TTC549 (cell line): ENCODE data around the gene SSX4.
"Not testable (repeated sequence)": the region's sequence is repeated elsewhere in the genome, so short reads cannot be mapped to it uniquely, and the experiment has no call there.

Experiments used
- FAIRE-seq: peaks from 2 replicates; lab custom pipeline; 2012; peaks lifted over from hg19 to GRCh38; lab: Jason Lieb, UNC

The SSX4 gene

DNA sequence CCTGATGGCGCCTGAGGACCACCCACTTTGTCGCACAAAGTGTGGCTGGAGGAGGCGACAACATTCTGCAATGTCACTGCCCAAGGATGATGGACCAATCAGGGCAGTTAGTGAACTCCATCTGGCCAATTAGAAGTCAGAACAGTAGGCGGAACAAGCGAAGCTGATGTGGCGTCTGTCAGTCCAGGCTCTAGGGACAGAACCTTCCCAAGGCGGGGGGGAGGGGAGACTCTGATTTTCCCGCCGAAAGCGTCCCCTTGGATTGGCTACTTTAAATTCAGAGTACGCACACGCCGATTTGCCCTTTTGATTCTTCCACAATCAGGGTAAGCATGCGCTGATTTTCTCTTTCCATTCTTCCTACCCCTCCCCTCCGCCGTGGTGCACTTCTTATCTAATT, at the start of gene SSX4:
TSS of gene SSX4 (plus strand) at position 301 of the 400 bp plus-strand sequence. CDS start 515 bp downstream, outside the sequence.
- FAIRE-seq: not testable (repeated sequence)

DNA sequence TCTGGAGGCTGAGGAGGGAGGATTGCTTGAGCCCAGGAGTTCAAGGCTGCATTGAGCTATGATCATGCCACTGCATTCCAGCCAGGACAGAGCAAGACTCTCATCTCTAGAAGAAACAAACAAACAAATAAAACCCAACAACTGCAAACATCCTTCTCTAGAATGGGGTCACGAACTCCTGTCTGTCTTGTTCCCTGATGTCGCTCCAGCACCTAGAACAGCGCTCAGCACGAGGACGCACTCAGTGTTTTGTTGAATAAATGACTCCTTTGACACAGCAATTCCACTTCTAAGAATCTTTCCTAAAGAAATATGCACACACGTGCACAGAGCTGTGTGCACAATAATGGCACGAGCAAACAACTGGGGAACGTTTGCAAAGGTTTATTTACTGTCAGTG, 37.3 kb upstream of the SSX4 start:
- not testable (repeated sequence) for FAIRE-seq

GRCh38 chrX:48356315-48357094, 26.8 kb upstream of the SSX4 start, which contains the start of gene SSX3:
SSX3 (minus strand) TSS chrX:48356703; CDS start chrX:48355249, 1,454 bp downstream.
- FAIRE-seq: not testable (repeated sequence)

- FAIRE-seq: no peak
These were observed 25.7 kb upstream of the SSX4 start for GRCh38 chrX:48357681-48358080.

GRCh38 chrX:48359281-48359680, 24.1 kb upstream of the SSX4 start:
- FAIRE-seq: not testable (repeated sequence)

DNA sequence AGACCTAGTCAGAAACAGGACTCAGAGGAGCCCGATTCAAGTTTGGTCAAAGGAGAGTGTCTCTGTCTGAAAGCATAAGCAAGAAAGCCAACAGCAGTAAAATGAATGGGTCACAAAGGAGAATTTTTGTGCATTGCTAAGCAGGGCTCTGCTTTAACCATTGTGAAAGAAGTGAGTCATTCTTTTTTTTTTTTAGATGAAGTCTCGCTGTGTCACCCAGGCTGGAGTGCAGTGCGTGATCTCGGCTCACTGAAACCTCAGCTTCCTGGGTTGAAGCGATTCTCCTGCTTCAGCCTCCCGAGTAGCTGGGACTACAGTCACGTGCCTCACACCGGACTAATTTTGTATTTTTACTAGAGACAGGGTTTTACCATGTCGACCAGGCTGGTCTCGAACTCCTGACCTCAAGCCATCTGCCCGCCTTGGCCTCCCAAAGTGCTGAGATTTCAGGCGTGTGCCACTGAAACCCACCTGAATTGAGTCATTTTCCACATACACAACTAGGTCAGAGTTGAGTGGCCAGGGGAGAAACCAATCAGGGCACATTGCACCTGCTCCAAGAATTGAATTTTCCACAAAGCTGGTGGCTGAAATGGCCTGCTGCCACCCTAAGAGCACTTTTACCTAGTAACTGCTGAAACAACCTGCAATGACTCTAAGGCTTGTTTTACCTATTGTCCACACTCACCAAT, 15.5 kb upstream of the SSX4 start:
- FAIRE-seq: not testable (repeated sequence)

DNA sequence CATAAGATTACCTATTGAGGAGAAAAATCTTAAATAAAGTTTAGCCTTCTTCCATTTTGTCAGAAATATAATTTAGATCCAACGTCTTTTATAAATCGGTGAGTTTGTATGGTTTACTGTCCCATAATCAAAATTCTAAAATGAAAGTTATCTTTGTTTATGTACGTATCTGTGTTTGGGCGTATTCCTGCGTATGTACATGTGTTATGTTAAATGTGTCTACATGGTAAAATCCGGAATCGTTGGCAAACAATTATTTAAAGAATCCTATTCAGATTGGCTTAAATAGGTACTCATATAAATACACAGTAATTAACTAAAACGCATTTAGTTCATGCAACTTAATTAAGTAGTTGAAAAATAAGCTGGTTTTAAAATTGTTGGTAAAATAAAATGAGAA, 12.9 kb upstream of the SSX4 start:
- FAIRE-seq: not testable (repeated sequence)

GRCh38 chrX:48396931-48397330, 13.6 kb downstream of the SSX4 start:
- FAIRE-seq: not testable (repeated sequence)

DNA sequence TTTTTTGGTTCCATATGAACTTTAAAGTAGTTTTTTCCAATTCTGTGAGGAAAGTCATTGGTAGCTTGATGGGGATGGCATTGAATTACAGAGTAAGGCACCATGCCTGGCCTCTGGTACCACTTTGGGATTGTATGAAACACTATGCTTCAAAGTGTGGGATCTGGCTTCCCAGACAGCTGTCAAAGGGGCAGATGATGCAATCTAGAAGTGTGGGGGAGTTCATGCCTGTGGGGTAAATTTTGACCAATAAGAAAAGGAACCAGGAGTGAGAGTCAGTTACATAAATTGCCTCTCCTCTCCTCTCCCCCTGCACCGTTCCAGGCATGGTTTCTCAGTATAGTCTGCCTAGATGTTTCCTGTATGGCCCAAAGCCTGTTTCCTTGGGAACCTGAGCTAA, 14.5 kb downstream of the SSX4 start:
- not testable (repeated sequence) for FAIRE-seq

DNA sequence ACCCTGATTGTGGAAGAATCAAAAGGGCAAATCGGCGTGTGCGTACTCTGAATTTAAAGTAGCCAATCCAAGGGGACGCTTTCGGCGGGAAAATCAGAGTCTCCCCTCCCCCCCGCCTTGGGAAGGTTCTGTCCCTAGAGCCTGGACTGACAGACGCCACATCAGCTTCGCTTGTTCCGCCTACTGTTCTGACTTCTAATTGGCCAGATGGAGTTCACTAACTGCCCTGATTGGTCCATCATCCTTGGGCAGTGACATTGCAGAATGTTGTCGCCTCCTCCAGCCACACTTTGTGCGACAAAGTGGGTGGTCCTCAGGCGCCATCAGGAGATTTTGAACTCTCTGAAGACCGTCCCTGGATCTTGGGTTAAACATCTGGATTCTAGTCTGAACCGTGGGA, 28.5 kb downstream of the SSX4 start, which contains the start of gene SSX4B:
TSS of gene SSX4B (minus strand) at position 101 of the 400 bp plus-strand sequence. CDS start 588 bp downstream, outside the sequence.
- FAIRE-seq: not testable (repeated sequence)

GRCh38 chrX:48427027-48427716, 43.8 kb downstream of the SSX4 start:
- FAIRE-seq: not testable (repeated sequence)

DNA sequence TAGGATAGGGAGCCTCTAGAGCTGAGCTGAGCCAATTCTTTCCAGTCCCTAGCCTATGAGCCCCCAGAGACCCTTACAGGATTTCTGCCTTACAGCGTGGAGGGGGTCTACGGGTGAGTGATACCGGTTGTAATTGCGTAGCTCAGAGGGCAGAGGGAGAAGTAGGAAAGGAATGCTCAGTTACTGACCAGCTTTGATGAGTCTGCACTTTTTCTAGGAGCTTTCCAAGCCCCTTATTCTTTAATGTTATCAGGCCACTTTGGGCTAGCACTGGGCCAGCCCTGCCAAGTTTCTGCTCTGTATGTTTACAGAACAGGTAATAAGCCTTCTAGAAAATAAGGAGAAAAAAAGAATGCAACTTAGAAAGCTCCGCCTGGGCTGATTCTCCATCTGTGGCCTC, 46.3 kb downstream of the SSX4 start:
- FAIRE-seq: not testable (repeated sequence)

- not testable (repeated sequence) for FAIRE-seq
These were observed 46.8 kb downstream of the SSX4 start for GRCh38 chrX:48430166-48430565.

GRCh38 chrX:48433713-48434112, 50.4 kb downstream of the SSX4 start:
- not testable (repeated sequence) for FAIRE-seq
